Common myeloid progenitor, CD34-positive (primary cell): ENCODE measurements around the gene JAKMIP2.
"Not testable (repeated sequence)": the region's sequence is repeated elsewhere in the genome, so short reads cannot be mapped to it uniquely, and the experiment has no call there.

Source experiments
- CTCF ChIA-PET: fragments of 350-600 bp; sonication (Branson Sonifier 250); formaldehyde crosslinking; loops from one replicate; lab custom pipeline; 2021; ENCODE audit warnings: antibody characterized with exemption; lab: Charles Lee
- POLR2A ChIA-PET: fragments of 350-600 bp; sonication (Branson Sonifier 250); formaldehyde crosslinking; loops from one replicate; lab custom pipeline; 2021; ENCODE audit warnings: antibody characterized with exemption; lab: Charles Lee
- DNase-seq, 3 donors: peaks; one replicate each; pipeline versions ENCODE4 v3.0.0 to v3.0.0-alpha.2; 2013
- H3K27ac ChIP-seq, 2 experiments: 1 replicate in 1 of 2; 2 replicates in 1 of 2; pipeline ENCODE4 v1.7.0; 2013; ENCODE audit warnings: inconsistent platforms in 2 of 2, low read length in 2 of 2, mild to moderate bottlenecking in 2 of 2, low read depth in 1 of 2, moderate library complexity in 1 of 2; ENCODE audit not compliant: severe bottlenecking in 2 of 2, insufficient read depth in 1 of 2, poor library complexity in 1 of 2
- H3K27me3 ChIP-seq, 5 experiments: replicated peaks in 2 of 5; 1 replicate in 3 of 5; 2 replicates in 2 of 5; pipeline versions ENCODE4 v1.6.1 to v1.7.0; 2013; ENCODE audit warnings: low read length in 4 of 5, mild to moderate bottlenecking in 2 of 5, moderate library complexity in 2 of 5, inconsistent platforms in 1 of 5; ENCODE audit not compliant: insufficient read depth in 5 of 5, control insufficient read depth in 4 of 5
- H3K36me3 ChIP-seq, 4 experiments: 1 replicate in 2 of 4; 2 replicates in 2 of 4; pipeline versions ENCODE4 v1.6.1 to v1.7.0; 2013; ENCODE audit warnings: low read length in 3 of 4, control low read depth in 1 of 4, mild to moderate bottlenecking in 1 of 4; ENCODE audit not compliant: control insufficient read depth in 4 of 4, insufficient read depth in 4 of 4
- H3K4me1 ChIP-seq, 4 experiments: 1 replicate in 3 of 4; 2 replicates in 1 of 4; pipeline versions ENCODE4 v1.6.1 to v1.7.1; 2013; ENCODE audit warnings: low read length in 3 of 4, mild to moderate bottlenecking in 3 of 4, control low read depth in 1 of 4, inconsistent platforms in 1 of 4, moderate library complexity in 1 of 4; ENCODE audit not compliant: control insufficient read depth in 4 of 4, insufficient read depth in 4 of 4; ENCODE audit errors: control extremely low read depth in 1 of 4
- H3K4me3 ChIP-seq, 7 experiments: 1 replicate in 4 of 7; 2 replicates in 3 of 7; pipeline versions ENCODE4 v1.5.1 to v1.7.0; 2013; ENCODE audit warnings: mild to moderate bottlenecking in 7 of 7, low read length in 6 of 7, moderate library complexity in 6 of 7, inconsistent platforms in 2 of 7, low read depth in 2 of 7, control low read depth in 1 of 7; ENCODE audit not compliant: insufficient read depth in 4 of 7, control insufficient read depth in 1 of 7; ENCODE audit errors: extremely low read depth in 1 of 7
- H3K9me3 ChIP-seq, 5 experiments: 1 replicate in 4 of 5; 2 replicates in 1 of 5; pipeline versions ENCODE4 v1.6.1 to v1.7.1; 2013; ENCODE audit warnings: low read length in 4 of 5, mild to moderate bottlenecking in 2 of 5, inconsistent platforms in 1 of 5, low read depth in 1 of 5, moderate library complexity in 1 of 5; ENCODE audit not compliant: control insufficient read depth in 4 of 5, insufficient read depth in 2 of 5; ENCODE audit errors: control extremely low read depth in 1 of 5
- WGBS: methylation state at CpG from one replicate; pipeline ENCODE4 v1.1.5; 2013; ENCODE audit not compliant: insufficient coverage; 5-methylcytosine and 5-hydroxymethylcytosine counted together

JAKMIP2 gene

DNA sequence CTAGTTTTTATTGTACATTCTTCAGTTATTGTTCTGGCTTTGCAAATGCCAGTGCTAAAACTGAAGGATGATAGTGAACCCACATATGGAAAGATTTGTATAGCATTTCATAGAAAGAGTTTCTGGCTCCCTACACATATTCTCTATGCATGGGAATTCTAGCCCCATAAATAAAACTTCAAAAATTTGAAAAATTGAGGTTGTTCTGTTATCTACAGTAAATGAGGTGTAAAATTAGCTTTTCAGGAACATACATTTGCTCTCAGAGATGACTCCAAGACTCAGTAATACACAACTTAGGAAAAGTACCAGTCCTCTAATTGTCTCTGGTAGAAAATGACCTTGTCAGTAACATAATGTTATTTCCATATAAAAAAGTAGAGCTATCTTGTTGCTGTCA lies 192.4 kb downstream of the JAKMIP2 start:
- peaks cover 0 to 5% (median 0%) of the 10 kb centered on the region in 5 experiments for H3K9me3 ChIP-seq
- no peaks in the 10 kb centered on the region for H3K27me3 ChIP-seq
- no peaks in the 10 kb centered on the region for H3K4me1 ChIP-seq
- POLR2A ChIA-PET: interaction anchor here (0.6 kb wide), 1 partner anchor 159 kb away, joined by 3 read pairs; no protein-coding TSS in a partner anchor
- no peak for DNase-seq
- peaks cover 0 to 17% (median 6%) of the 10 kb centered on the region in 4 experiments for H3K36me3 ChIP-seq
- CTCF ChIA-PET: no interaction called here
- no peak overlapping the region for H3K4me3 ChIP-seq
- H3K27ac ChIP-seq: no peak overlapping the region

DNA sequence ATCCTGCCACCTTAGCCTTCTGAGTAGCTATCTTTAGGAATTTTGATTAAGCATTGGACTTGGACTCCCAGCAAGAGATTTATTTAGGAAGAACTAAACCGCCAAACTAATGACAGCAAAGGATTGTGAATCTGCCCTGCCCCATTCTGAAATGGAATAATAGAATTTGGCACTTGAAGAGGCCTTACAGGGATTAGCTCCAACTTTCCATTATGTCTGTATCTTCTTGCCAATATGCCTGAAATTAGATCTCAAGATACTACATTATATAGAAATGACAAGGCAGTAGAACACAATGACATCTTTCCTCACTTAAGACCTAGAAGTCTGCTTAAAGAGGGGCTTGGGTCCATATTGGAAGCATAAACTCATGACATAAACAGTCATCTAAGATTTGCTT lies 195.7 kb downstream of the JAKMIP2 start:
- H3K9me3 ChIP-seq: no peaks in the 10 kb centered on the region
- ChIA-PET POLR2A (no interaction called here), CTCF (no interaction called here)
- H3K27ac ChIP-seq: no peak overlapping the region
- DNase-seq: no peak
- no peaks in the 10 kb centered on the region for H3K27me3 ChIP-seq
- no peak overlapping the region for H3K4me3 ChIP-seq
- 100% methylated on average over 1 of the region's 1 CpG for WGBS
- H3K4me1 ChIP-seq: no peaks in the 10 kb centered on the region
- peaks cover 0 to 6% (median 4%) of the 10 kb centered on the region in 4 experiments for H3K36me3 ChIP-seq

DNA sequence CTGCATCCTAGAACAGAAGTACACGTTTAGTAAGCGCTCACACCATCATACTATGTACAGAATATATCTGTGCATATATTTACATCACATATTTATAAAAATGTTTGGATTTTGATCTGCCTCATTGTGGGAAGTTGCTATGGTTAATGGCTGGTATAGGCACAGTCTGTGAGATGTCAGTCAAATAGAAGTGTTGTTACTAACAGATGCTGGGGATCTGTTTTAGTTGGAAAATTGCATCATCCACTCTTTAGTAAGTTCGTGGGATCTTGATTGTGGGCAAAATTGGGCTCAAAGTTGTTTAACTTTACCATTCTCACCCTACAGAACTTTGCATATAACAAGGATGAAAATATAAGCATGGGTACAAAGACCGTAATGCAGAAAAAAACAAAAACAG lies 196.3 kb downstream of the JAKMIP2 start:
- CTCF ChIA-PET: no interaction called here
- peaks cover 0 to 1% (median 0%) of the 10 kb centered on the region in 5 experiments for H3K9me3 ChIP-seq
- POLR2A ChIA-PET: no interaction called here
- H3K27me3 ChIP-seq: no peaks in the 10 kb centered on the region
- H3K27ac ChIP-seq: no peak overlapping the region
- peaks cover 0 to 4% (median 3%) of the 10 kb centered on the region in 4 experiments for H3K36me3 ChIP-seq
- DNase-seq: no peak
- WGBS: no CpG with 5 or more reads among the region's 4 CpGs
- H3K4me1 ChIP-seq: no peaks in the 10 kb centered on the region
- no peak overlapping the region for H3K4me3 ChIP-seq

DNA sequence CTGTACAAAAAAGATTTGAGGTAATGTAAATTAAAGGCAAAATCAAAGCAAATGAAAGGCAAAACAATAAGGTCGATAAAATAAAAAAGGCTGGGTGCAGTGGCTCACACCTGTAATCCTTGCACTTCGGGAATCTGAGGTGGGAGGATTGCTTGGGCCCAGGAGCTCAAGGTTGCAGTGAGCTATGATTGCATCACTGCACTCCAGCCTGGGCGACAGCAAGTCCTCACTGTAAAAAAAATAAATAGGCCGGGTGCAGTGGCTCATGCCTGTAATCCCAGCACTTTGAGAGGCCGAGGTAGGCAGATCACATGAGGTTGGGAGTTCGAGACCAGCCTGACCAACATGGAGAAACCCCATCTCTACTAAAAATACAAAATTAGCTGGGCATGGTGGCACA lies 200.3 kb downstream of the JAKMIP2 start:
- H3K4me3 ChIP-seq, H3K4me1 ChIP-seq, H3K36me3 ChIP-seq, POLR2A ChIA-PET, DNase-seq, H3K27me3 ChIP-seq, H3K9me3 ChIP-seq, H3K27ac ChIP-seq: not testable (repeated sequence)
- WGBS: 98% methylated on average over 4 of the region's 6 CpGs
- CTCF ChIA-PET: interaction anchor here (1.4 to 1.7 kb wide), 2 partner anchors 10 to 23 kb away, joined by 4 read pairs; no protein-coding TSS in a partner anchor

DNA sequence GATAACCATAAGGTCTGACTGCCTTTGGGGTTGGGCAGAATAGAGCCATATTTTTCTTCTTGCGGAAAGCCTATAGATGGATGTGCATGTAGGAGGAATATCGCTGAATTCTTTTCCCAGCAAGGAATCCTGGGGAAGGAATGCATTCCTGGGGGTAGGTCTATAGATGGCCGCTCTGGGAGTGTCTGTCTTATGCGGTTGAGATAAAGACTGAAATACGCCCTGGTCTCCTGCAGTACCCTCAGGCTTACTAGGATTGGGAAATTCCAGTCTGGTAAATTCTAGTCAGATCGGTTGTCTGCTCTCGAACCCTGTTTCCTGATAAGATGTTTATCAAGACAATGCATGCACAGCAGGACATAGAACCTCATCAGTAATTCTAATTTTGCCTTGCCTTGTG lies 202.1 kb downstream of the JAKMIP2 start:
- WGBS: 97% methylated on average over 4 of the region's 7 CpGs
- CTCF ChIA-PET: interaction anchor here (0.5 kb wide), 1 partner anchor 1032 kb away, joined by 3 read pairs; no protein-coding TSS in a partner anchor
- POLR2A ChIA-PET: not testable (repeated sequence)

DNA sequence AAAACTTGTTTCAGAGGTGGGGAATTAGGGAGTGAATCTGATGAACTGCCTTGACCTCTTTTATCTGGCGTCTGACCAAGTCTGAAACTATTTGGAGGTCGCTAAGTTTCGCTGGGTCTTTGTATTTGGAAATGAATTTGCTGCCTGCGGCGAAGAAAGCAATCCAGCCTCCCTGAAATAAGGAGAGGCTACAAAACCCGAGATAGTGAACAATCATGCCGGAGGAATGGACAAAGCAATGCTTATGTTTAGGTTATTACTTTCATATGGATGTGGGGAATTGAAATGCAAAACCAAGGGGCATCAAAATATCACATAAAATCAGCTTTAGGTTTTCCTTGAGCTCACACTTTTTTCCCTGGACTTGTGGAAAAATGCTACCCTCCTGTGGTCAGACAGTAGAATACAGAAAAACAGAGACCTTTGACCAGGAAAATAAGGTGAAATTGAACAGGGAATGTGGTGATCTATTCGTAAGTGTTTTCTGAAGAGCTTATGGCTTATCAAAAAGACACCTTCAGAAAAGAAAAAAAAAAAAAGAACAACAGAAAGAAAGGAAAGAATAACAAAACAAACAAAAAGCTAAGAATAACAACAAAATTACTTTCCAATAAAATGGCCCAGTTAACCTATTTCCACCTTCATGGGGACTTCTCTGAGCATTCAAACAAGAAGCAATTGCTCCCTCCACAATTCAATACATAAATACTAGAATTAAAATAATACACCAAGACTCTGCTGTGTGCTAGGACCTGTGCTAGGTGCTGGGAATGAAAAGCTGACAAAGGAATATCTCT lies 204.1 kb downstream of the JAKMIP2 start:
- ChIA-PET CTCF (interaction anchor here (0.6 to 1.5 kb wide), 11 partner anchors 19 to 1183 kb away, joined by 3 to 8 read pairs (median 3); no protein-coding TSS in a partner anchor), POLR2A (no interaction called here)
- Histone ChIP-seq H3K4me1 (no peaks in the 10 kb centered on the region), H3K36me3 (no peaks in the 10 kb centered on the region), H3K9me3 (peaks cover 0 to 7% (median 0%) of the 10 kb centered on the region in 5 experiments), H3K27ac (no peak overlapping the region), H3K4me3 (no peak overlapping the region), H3K27me3 (no peaks in the 10 kb centered on the region)
- 67% methylated on average over 5 of the region's 8 CpGs for WGBS
- peak; percentile 32 to 43 (median 34) for DNase-seq

More for the DNA sequence above, 202.1 kb downstream of the JAKMIP2 start:
- not testable (repeated sequence) for H3K36me3 ChIP-seq, DNase-seq, H3K4me3 ChIP-seq, H3K27me3 ChIP-seq, H3K9me3 ChIP-seq, H3K27ac ChIP-seq, H3K4me1 ChIP-seq
